K562 (cell line): Measurements from ENCODE around the gene ANXA9. TPM values are rescaled to one million over a fixed set of nuclear protein-coding genes. Genes with fewer than 3 reads are reported as not detected.

ENCODE experiments used
- ASH1L ChIP-seq: fragments of 450-650 bp; IDR thresholded peaks from 2 replicates; pipeline ENCODE4 v1.6.1; 2018; ENCODE audit warnings: borderline replicate concordance, mild to moderate bottlenecking, low read depth; ENCODE audit not compliant: partially characterized antibody
- CBX3 ChIP-seq, 2 experiments: IDR thresholded peaks; 1 replicate in 1 of 2; 2 replicates in 1 of 2; pipeline ENCODE4 v1.6.1; 2012; ENCODE audit warnings: inconsistent platforms in 2 of 2, low read length in 2 of 2, borderline replicate concordance in 1 of 2, control low read depth in 1 of 2
- CREM ChIP-seq: IDR thresholded peaks from 2 replicates; pipeline ENCODE4 v1.6.1; 2014; ENCODE audit warnings: antibody characterized with exemption, low read depth
- IRF9 ChIP-seq: fragments of 450-650 bp; IDR thresholded peaks from 2 replicates; pipeline ENCODE4 v1.6.1; 2016; ENCODE audit warnings: missing biosample characterization, missing genetic modification characterization
- MITF ChIP-seq: IDR thresholded peaks from 2 replicates; pipeline ENCODE4 v1.6.1; 2014; ENCODE audit warnings: antibody characterized with exemption
- PHF20 ChIP-seq: fragments of 450-650 bp; IDR thresholded peaks from 2 replicates; pipeline ENCODE4 v1.6.1; 2018; ENCODE audit not compliant: partially characterized antibody
- PRDM10 ChIP-seq: fragments of 450-650 bp; IDR thresholded peaks from 2 replicates; pipeline ENCODE4 v1.6.1; 2018; ENCODE audit not compliant: partially characterized antibody
- RB1 ChIP-seq: fragments of 450-650 bp; IDR thresholded peaks from 2 replicates; pipeline ENCODE4 v1.6.1; 2017; ENCODE audit warnings: low read depth, mild to moderate bottlenecking
- TOE1 ChIP-seq, 2 experiments: fragments of 450-650 bp in 1 of 2; sonication (generic) in 1 of 2; formaldehyde crosslinking in 1 of 2; IDR thresholded peaks; 2 replicates each; pipeline versions ENCODE4 v1.7.1 to v1.8.0; 2016 to 2022; ENCODE audit warnings: borderline replicate concordance in 2 of 2, mild to moderate bottlenecking in 2 of 2, antibody characterized with exemption in 1 of 2, inconsistent platforms in 1 of 2, low read depth in 1 of 2, missing genetic modification reagents in 1 of 2, moderate library complexity in 1 of 2
- ZNF212 ChIP-seq: fragments of 450-650 bp; formaldehyde crosslinking; IDR thresholded peaks from 2 replicates; pipeline ENCODE4 v1.4.0; 2020; ENCODE audit warnings: mild to moderate bottlenecking
- ZNF318 ChIP-seq, 2 experiments: fragments of 450-650 bp; IDR thresholded peaks; 2 replicates each; pipeline ENCODE4 v1.6.1; 2016; ENCODE audit warnings: mild to moderate bottlenecking in 2 of 2, borderline replicate concordance in 1 of 2, low read depth in 1 of 2, moderate library complexity in 1 of 2
- ZSCAN29 ChIP-seq: fragments of 450-650 bp; IDR thresholded peaks from 2 replicates; pipeline ENCODE4 v1.6.1; 2017
- polyA plus RNA-seq, 8 experiments: library from polyadenylated mRNA; depleted of rRNA in 4 of 8; stranded (reverse) in 5 of 8; unstranded in 3 of 8; fragments of >200 nt; fragmentation: Nextera tagmentation in 2 of 8; fragmentation: Illumina TruSeq in 1 of 8; extraction: Ambion mirVana in 2 of 8; extraction: Trizol in 1 of 8; gene quantifications; 2 replicates each; pipeline versions ENCODE4 v1.2.1 to v1.2.3, GENCODE V29; 2011 to 2014; ENCODE audit warnings: inconsistent platforms in 1 of 8, missing spikeins in 1 of 8
- total RNA-seq, 7 experiments: library from RNA; depleted of rRNA in 6 of 7; stranded (reverse); fragments of >200 nt in 6 of 7; fragmentation: Illumina TruSeq in 2 of 7; extraction: Trizol in 2 of 7; gene quantifications; 2 replicates each; pipeline versions ENCODE4 v1.2.1 to v1.2.3, GENCODE V29; 2011 to 2021; ENCODE audit warnings: low replicate concordance in 1 of 7

ANXA9 gene
- total and polyA plus RNA-seq, 9 of the 15 experiments (the other 6 are each of a cell fraction or from before 2014, with no cell fraction given), result 0.24 to 1.6 (median 0.57) TPM

- peak in 1 of 2 experiments; percentile 81; a peak in 2 of 4 replicates for TF ChIP-seq ZNF318 (IDR thresholded peaks at IDR 0.05; ENCODE audit: borderline replicate concordance in 1 of 2, low read depth in 1 of 2)
- TF ChIP-seq ZSCAN29, result no peak
- TF ChIP-seq TOE1 (IDR thresholded peaks at IDR 0.05; ENCODE audit: borderline replicate concordance), result 0 out of 2 replicates have a peak, but pooled peaks have one; percentile 17
- no peak for TF ChIP-seq TOE1 (CRISPR knock-in tag; IDR thresholded peaks at IDR 0.05; ENCODE audit: borderline replicate concordance, low read depth)
- TF ChIP-seq MITF, result 0 out of 2 replicates have a peak, but pooled peaks have one; percentile 19
- no peak; the same call in 1 of the 2 replicates for TF ChIP-seq RB1
- peak; percentile 73 for TF ChIP-seq CREM
- no peak for TF ChIP-seq ZNF212
- no peak for TF ChIP-seq PHF20
- no peak for TF ChIP-seq ASH1L
- peak; percentile 36 for TF ChIP-seq PRDM10
- no peak for TF ChIP-seq IRF9
- TF ChIP-seq CBX3 (IDR thresholded peaks at IDR 0.05; ENCODE audit: borderline replicate concordance in 1 of 2, low read length in 2 of 2), result no peak
Measured at GRCh38 chr1:150999051-150999674, 17.1 kb downstream of the ANXA9 start (continued).
